ENCODE data around the gene EVX1. TPM values are rescaled to one million over a fixed set of nuclear protein-coding genes. Genes with fewer than 3 reads are reported as not detected.

Gene EVX1
- total and polyA plus RNA-seq, 2 donors from 2014 or later: 0.62 TPM; not detected in 1

- no peak overlapping the region for H3K9ac ChIP-seq (ENCODE audit: low read length in 3 of 3)
- DNase-seq (peak in 1 of 5 donors; percentile 6), FAIRE-seq (no peak)
- no peak overlapping the region for H3K27ac ChIP-seq (ENCODE audit: low read depth in 2 of 2, low read length in 2 of 2)
- peaks cover 87% of the 10 kb centered on the region for H3K27me3 ChIP-seq (ENCODE audit: control insufficient read depth, insufficient read depth, low read length)
- H3K36me3 ChIP-seq (ENCODE audit: control insufficient read depth in 2 of 3, insufficient read depth in 3 of 3, low read length in 3 of 3): no peaks in the 10 kb centered on the region
- no peak overlapping the region for H3K4me3 ChIP-seq (ENCODE audit: low read length in 3 of 3)
- TF ChIP-seq CTCF (IDR thresholded peaks at IDR 0.05; ENCODE audit: borderline replicate concordance, extremely low read depth, insufficient read depth): no peak
- peaks cover 0 to 7% (median 5%) of the 10 kb centered on the region in 3 donors for H3K4me1 ChIP-seq (ENCODE audit: control insufficient read depth in 2 of 3, insufficient read depth in 2 of 3, low read depth in 1 of 3, low read length in 3 of 3)
- intact Hi-C loops (cut with DNase I): loop anchor here (10.0 kb wide), 1 partner anchor 372 kb away; no protein-coding TSS in a partner anchor
- H3K9me3 ChIP-seq (ENCODE audit: control insufficient read depth in 2 of 3, insufficient read depth in 1 of 3, low read length in 3 of 3): peaks cover 0 to 4% (median 0%) of the 10 kb centered on the region in 3 donors
Observed at GRCh38 chr7:27202862-27203134, 39.8 kb upstream of the EVX1 start.

- H3K9me3 ChIP-seq (ENCODE audit: control insufficient read depth in 2 of 3, insufficient read depth in 1 of 3, low read length in 3 of 3): peaks cover 0 to 4% (median 0%) of the 10 kb centered on the region in 3 donors
- H3K27me3 ChIP-seq (ENCODE audit: control insufficient read depth, insufficient read depth, low read length): peaks cover 85% of the 10 kb centered on the region
- no peak for TF ChIP-seq CTCF (IDR thresholded peaks at IDR 0.05; ENCODE audit: borderline replicate concordance, extremely low read depth, insufficient read depth)
- H3K4me1 ChIP-seq (ENCODE audit: control insufficient read depth in 2 of 3, insufficient read depth in 2 of 3, low read depth in 1 of 3, low read length in 3 of 3): peaks cover 0 to 7% (median 5%) of the 10 kb centered on the region in 3 donors
- no peaks in the 10 kb centered on the region for H3K36me3 ChIP-seq (ENCODE audit: control insufficient read depth in 2 of 3, insufficient read depth in 3 of 3, low read length in 3 of 3)
- intact Hi-C loops (cut with DNase I): loop anchor here (10.0 kb wide), 1 partner anchor 371 kb away; no protein-coding TSS in a partner anchor
- FAIRE-seq (no peak), DNase-seq (peak in 1 of 5 donors; percentile 20)
- no peak overlapping the region for H3K9ac ChIP-seq (ENCODE audit: low read length in 3 of 3)
- H3K27ac ChIP-seq (ENCODE audit: low read depth in 2 of 2, low read length in 2 of 2): no peak overlapping the region
- H3K4me3 ChIP-seq (ENCODE audit: low read length in 3 of 3): no peak overlapping the region
Observed at GRCh38 chr7:27203365-27203953, 39.1 kb upstream of the EVX1 start.

- no peaks in the 10 kb centered on the region for H3K36me3 ChIP-seq (ENCODE audit: control insufficient read depth in 2 of 3, insufficient read depth in 3 of 3, low read length in 3 of 3)
- H3K27ac ChIP-seq (ENCODE audit: low read depth in 2 of 2, low read length in 2 of 2): no peak overlapping the region
- FAIRE-seq (no peak), DNase-seq (peak in 2 of 5 donors; percentile 8 to 19)
- H3K4me3 ChIP-seq (ENCODE audit: low read length in 3 of 3): no peak overlapping the region
- no peak for TF ChIP-seq CTCF (IDR thresholded peaks at IDR 0.05; ENCODE audit: borderline replicate concordance, extremely low read depth, insufficient read depth)
- no peak overlapping the region for H3K9ac ChIP-seq (ENCODE audit: low read length in 3 of 3)
- H3K4me1 ChIP-seq (ENCODE audit: control insufficient read depth in 2 of 3, insufficient read depth in 2 of 3, low read depth in 1 of 3, low read length in 3 of 3): peaks cover 0 to 7% (median 5%) of the 10 kb centered on the region in 3 donors
- peaks cover 0 to 4% (median 0%) of the 10 kb centered on the region in 3 donors for H3K9me3 ChIP-seq (ENCODE audit: control insufficient read depth in 2 of 3, insufficient read depth in 1 of 3, low read length in 3 of 3)
- peaks cover 84% of the 10 kb centered on the region for H3K27me3 ChIP-seq (ENCODE audit: control insufficient read depth, insufficient read depth, low read length)
- intact Hi-C loops (cut with DNase I): loop anchor here (10.0 kb wide), 1 partner anchor 371 kb away; no protein-coding TSS in a partner anchor
Observed at GRCh38 chr7:27203964-27204594, 38.5 kb upstream of the EVX1 start.
